Vagina (tissue), 2 donors: Measurements from ENCODE around the gene PRR5L.

Experiments
- CTCF ChIP-seq, 3 experiments: fragments of 450-650 bp in 2 of 3; fragments of 200-600 bp in 1 of 3; sonication (generic) in 1 of 3; IDR thresholded peaks; one replicate each; pipeline ENCODE4 v1.5.1; 2017 to 2019; ENCODE audit warnings: antibody characterized with exemption in 3 of 3, mild to moderate bottlenecking in 2 of 3, moderate library complexity in 2 of 3
- POLR2A ChIP-seq, 2 donors: fragments of 450-650 bp; IDR thresholded peaks; one replicate each; pipeline ENCODE4 v1.6.1; 2017; ENCODE audit warnings: antibody characterized with exemption in 2 of 2, mild to moderate bottlenecking in 2 of 2, moderate library complexity in 2 of 2
- POLR2AphosphoS5 ChIP-seq, 2 donors: sonication (generic); formaldehyde crosslinking; IDR thresholded peaks; one replicate each; pipeline ENCODE4 v1.9.0; 2017; ENCODE audit warnings: antibody characterized with exemption in 2 of 2, mild to moderate bottlenecking in 2 of 2, low read depth in 1 of 2; ENCODE audit not compliant: insufficient read depth in 1 of 2

DNA sequence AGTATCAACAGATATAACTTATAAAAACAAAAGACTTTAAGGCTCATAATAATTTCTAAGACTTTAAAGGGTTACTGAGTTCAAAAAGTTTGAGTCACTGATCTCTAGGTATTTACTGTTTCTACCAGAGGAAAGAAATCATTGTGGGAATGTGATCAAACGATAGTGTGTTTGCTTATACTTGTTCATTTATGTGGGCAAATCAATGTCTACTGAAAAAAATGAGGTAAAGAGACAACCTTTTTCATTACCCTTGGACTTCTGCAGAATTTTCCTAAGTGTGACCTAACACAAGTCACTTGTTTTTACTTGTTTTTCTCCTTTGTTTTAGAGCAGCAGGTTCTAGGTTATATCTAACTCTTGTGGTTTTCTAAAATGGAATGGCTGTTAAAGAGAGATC is 65.4 kb downstream of the PRR5L start:
- TF ChIP-seq CTCF (IDR thresholded peaks at IDR 0.05) (no peak), POLR2A (IDR thresholded peaks at IDR 0.05) (no peak), POLR2AphosphoS5 (IDR thresholded peaks at IDR 0.05; ENCODE audit: insufficient read depth in 1 of 2, low read depth in 1 of 2) (no peak)
